ENCODE data around the gene IGDCC3. TPM values are rescaled to one million over a fixed set of nuclear protein-coding genes. Genes with fewer than 3 reads are reported as not detected.

Gene IGDCC3
- total and polyA plus RNA-seq, 12 donors, result under 0.01 to 0.57 (median 0.16) TPM; not detected in 4

- intact Hi-C loops (cut with DNase I), result no loop called here
- Histone ChIP-seq H3K4me3 (no peak overlapping the region), H3K36me3 (no peaks in the 10 kb centered on the region), H3K27me3 (peaks cover 0 to 3% (median 0%) of the 10 kb centered on the region in 7 donors), H3K9me3 (no peaks in the 10 kb centered on the region), H3K4me1 (peaks cover 0 to 1% (median 0%) of the 10 kb centered on the region in 9 donors), H3K27ac (no peak overlapping the region)
- no peak for DNase-seq
- 95 to 97% methylated on average over 6 of the region's 7 CpGs for WGBS, 2 donors
- ATAC-seq, result no peak
- no peak for TF ChIP-seq CTCF (IDR thresholded peaks at IDR 0.05)
These were observed 46.0 kb downstream of the IGDCC3 start for GRCh38 chr15:65331811-65332210.

DNA sequence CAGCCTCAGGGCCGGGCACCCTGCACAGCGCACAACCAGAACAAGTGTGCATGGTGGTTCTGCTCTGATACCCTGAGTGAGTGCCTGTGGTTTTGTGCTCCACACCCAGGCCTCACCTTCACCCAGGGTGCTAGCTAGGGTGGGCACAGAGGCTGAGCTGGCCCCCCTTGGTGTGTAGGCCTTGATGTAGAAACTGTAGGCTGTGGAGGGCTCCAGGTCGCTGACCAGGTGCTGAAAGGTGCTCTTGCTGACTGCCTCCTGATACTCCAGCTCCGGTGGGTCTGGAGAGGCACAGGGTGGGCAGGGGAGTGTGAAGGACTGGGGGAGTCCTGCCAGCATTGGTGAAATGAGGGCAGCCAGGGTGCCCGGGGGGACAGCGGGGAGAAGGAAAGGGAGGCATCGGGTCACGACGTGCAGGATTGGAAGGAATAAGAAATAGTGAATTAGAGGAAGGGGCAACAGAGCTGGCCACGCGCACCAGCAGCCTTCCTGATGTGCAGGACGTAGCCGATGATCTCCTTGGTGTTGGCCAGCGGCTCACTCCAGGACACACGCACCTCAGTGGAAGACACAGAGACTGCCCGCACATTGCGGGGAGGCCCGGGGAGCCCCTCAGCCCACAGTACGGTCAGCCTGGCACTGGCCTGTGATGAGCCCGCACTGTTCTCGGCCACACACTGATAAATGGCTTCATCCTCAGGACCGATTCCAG, 46.7 kb downstream of the IGDCC3 start:
- Histone ChIP-seq H3K27ac (no peak overlapping the region), H3K27me3 (peaks cover 0 to 3% (median 0%) of the 10 kb centered on the region in 7 donors), H3K4me3 (no peak overlapping the region), H3K9me3 (no peaks in the 10 kb centered on the region), H3K36me3 (no peaks in the 10 kb centered on the region), H3K4me1 (peaks cover 0 to 9% (median 5%) of the 10 kb centered on the region in 9 donors)
- WGBS, 2 donors, result 94% methylated on average over 22 of the region's 22 CpGs
- no peak for TF ChIP-seq CTCF (IDR thresholded peaks at IDR 0.05)
- ATAC-seq (no peak), DNase-seq (no peak)
- intact Hi-C loops (cut with DNase I), result no loop called here

DNA sequence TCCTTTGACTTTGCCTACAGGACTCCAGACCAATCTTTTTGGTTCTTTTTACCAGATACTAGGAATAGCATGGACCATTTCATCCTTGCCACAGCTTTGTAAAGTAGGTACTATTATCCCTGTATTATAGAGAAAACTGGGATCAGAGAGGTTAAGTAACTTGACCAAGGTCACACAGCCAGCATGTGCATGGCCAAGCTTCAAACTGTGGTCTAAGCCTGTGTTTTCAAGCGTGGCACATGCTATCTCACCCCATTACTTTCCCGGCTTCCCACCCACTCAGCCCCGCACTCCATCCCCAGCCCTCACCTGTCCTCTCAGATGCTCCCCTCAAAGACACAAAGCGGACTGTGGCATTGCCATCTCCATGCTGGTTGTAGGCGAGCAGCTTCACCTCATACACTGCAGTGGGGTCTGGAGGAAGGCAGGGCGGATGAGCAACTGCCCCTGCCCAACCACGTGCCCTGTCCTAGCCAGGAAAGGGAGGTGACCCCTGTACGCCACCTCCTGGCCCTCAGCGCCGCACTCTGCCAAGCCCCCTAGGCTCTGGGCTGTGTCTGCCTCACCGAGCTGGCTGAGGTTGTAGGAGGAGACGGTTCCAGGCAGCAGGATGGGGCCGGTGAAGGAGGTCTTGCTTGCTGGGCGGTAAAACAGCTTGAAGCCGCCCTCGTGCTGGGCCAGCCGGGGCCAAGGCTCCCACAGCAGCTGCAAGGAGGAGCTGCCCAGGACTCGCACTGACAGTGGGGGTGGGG, 47.6 kb downstream of the IGDCC3 start:
- TF ChIP-seq CTCF (IDR thresholded peaks at IDR 0.05), result no peak
- WGBS, 2 donors, result 94 to 96% methylated on average over 18 of the region's 18 CpGs
- ATAC-seq (no peak), DNase-seq (no peak)
- H3K4me3 ChIP-seq, result no peak overlapping the region
- no peak overlapping the region for H3K27ac ChIP-seq
- H3K9me3 ChIP-seq, result no peaks in the 10 kb centered on the region
- no peaks in the 10 kb centered on the region for H3K36me3 ChIP-seq
- H3K4me1 ChIP-seq, result peaks cover 0 to 11% (median 6%) of the 10 kb centered on the region in 9 donors
- H3K27me3 ChIP-seq, result no peaks in the 10 kb centered on the region
- intact Hi-C loops (cut with DNase I), result loop anchor here in 2 of 10 donors (5.0 kb wide), 1 partner anchor 37 kb away; no protein-coding TSS in a partner anchor

- Histone ChIP-seq H3K9me3 (no peaks in the 10 kb centered on the region), H3K36me3 (no peaks in the 10 kb centered on the region), H3K27ac (no peak overlapping the region), H3K4me3 (no peak overlapping the region), H3K27me3 (no peaks in the 10 kb centered on the region), H3K4me1 (peaks cover 0 to 11% (median 6%) of the 10 kb centered on the region in 9 donors)
- 94 to 96% methylated on average over 21 of the region's 21 CpGs for WGBS, 2 donors
- DNase-seq (no peak), ATAC-seq (no peak)
- no peak for TF ChIP-seq CTCF (IDR thresholded peaks at IDR 0.05)
- intact Hi-C loops (cut with DNase I), result loop anchor here in 2 of 10 donors (5.0 kb wide), 1 partner anchor 38 kb away; no protein-coding TSS in a partner anchor
These were observed 48.4 kb downstream of the IGDCC3 start for GRCh38 chr15:65329288-65329983.

Measured in heart right ventricle (tissue), 16 donors.